ENCODE measurements around the gene SBSN.

SBSN gene

GRCh38 chr19:35528218-35529038 lies at the start of gene SBSN:
Gene SBSN, minus strand, starts transcription at chr19:35528311. Its CDS starts 30 bp downstream, at chr19:35528281.
- DNase-seq (ENCODE audit: low read depth in 2 of 2, low spot score in 1 of 2): no peak

- DNase-seq (ENCODE audit: low read depth in 2 of 2, low spot score in 1 of 2): no peak
Measured at GRCh38 chr19:35571406-35571965, 43.4 kb upstream of the SBSN start.

GRCh38 chr19:35569281-35569781 lies 41.2 kb upstream of the SBSN start:
- no peak for DNase-seq (ENCODE audit: low read depth in 2 of 2, low spot score in 1 of 2)

DNA sequence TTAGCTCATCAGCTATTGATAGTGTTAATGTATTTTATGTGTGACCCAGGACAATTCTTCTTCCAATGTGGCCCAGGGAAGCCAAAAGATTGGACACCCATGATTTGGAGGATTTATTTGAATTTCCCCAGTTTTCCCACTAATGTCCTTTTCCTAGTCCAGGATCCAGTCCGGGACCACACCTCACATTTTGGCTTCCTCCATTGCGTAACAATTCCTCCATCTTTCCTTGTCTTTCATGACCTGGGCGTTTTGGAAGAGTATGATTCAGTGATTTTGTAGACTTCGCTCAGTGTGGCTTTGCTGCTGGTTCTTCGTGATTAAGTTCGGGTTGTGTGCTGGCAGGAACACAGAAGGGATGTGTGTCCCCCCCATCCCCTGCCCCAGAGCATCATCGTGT lies 38.6 kb upstream of the SBSN start:
- DNase-seq (ENCODE audit: low read depth in 2 of 2, low spot score in 1 of 2): no peak

DNA sequence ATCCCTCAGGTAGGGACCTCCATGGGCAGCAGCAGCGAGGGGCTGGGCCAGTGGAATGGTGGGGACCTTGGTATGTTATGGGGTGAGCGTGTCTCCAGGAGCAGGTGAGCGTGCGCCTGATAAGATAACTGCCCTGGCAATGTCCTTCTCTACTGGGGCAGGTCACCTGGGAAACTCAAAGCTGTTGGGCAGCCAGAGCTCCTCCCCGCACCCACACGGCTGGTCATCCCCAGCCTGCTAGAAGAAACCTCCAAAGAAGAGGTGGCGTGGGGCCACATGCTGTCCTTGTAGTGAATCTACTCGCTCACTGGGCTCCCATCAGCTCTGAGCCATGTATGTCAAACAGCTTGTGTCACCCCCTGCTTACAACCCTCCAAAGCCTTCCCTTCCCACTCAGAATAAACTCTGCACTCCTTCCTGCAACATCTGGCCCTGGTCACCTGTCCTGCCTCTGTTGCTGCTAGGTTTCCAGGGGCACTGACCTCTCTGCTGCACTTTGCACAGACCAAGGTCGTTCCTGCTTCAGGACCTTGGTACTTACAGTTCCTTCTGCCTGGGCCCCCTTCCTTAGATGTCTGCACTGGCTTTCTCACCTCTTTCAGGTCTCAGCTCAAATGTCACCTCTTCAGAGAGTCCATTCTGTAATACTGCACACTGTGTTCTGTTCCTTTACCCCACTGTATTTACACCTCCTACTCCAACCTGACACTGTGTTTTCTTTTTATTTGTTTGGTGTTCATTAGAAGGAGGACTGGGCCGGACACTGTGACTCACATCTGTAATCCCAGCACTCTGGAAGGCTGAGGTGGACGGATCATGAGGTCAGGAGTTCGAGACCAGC lies 37.1 kb upstream of the SBSN start:
- DNase-seq (ENCODE audit: low read depth in 2 of 2, low spot score in 1 of 2): no peak

DNA sequence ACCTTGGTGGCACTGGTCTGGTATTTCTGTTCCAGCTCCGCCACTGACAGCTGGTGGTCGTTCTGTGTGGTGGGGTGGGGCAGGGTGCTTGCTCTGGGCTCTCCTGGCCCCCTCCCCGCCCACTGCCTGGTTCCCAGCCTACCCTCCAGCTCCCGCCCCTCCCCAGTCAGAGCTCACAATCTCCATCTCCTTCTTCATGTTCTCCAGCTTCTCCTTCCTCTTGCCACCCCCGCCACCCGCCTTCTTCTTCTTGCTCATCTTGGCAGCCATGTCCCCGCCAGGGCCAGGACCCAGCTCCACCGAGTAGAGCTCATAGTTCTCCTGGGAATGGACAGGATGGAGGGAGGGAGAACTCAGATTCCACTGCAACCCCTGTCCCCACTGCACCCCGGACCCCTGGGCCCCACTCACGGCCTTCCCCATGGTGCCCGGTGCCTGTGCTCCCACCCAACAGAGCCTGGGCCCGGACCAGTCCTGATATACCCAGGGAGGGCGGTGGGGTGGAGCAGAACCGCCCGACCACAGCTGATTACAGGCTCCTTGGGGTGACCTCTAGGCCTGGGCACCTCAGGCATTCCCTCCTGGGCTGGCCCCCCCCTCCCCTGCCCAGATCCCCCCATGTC lies 35.2 kb upstream of the SBSN start, which contains the start of gene ATP4A:
Gene ATP4A, minus strand, starts transcription at position 452 of the 623 bp plus-strand sequence. Its CDS starts 29 bp downstream, at position 423.
- no peak for DNase-seq (ENCODE audit: low read depth in 2 of 2, low spot score in 1 of 2)

DNA sequence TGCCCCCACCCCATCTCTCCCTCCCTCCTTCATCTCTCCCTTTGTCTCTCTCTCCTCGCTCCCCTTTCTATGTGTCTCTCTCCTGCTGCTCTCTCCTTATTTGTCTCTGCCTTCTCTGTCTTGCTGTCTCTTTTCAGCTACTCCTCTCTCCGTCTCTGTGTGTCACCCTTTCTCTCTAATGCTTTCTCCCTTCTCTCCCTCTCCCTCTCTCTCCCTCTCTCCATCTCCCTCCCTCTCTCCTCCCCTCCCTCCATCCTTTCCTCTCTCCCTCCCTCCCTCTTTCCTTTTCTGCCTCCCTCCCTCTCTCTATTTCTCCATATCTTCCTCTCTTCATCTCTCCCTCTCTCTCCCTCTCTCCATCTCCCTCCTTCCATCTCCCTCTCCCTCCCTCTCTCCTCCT lies 34.7 kb upstream of the SBSN start:
- no peak for DNase-seq (ENCODE audit: low read depth in 2 of 2, low spot score in 1 of 2)

DNA sequence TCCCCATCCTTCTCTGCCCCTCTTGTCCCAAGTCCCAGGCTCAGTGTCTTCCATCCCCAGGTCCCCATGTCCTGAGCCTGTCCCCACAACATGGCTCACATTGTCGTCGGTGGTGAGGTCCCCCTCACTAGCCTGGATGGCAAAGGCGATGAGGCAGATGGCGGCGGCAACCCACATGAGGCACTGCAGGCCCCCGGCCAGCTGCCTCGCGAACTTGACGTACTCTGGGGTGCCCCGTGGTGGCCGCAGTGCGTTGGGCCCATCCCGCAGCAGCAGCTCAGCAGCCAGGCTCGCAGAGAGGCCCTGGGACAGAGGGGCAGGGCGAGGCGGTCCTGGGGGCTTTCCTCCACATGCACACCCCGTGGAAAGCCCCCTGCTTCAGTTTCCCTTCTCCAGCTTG lies 34.2 kb upstream of the SBSN start:
- no peak for DNase-seq (ENCODE audit: low read depth in 2 of 2, low spot score in 1 of 2)

DNA sequence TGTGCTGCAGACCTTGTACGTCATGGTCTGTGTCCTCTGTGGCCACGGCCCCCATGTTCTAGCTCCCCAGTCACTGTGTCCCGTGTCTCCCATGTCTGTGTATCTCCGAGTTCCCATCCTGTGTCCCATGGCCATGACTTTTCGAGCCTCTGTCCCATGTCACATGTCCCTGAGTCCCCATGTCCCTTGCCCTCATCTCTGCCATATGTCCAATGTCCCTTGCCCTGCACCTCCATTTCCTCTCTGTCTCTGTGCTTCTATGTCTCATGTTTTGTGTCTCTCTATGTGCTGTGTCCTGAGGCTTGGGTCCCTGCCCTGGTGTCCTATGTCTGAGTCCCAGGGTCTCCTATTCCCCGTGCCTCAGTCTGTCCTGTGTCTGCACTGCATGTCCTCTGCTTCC lies 33.3 kb upstream of the SBSN start:
- DNase-seq (ENCODE audit: low read depth in 2 of 2, low spot score in 1 of 2): no peak

DNA sequence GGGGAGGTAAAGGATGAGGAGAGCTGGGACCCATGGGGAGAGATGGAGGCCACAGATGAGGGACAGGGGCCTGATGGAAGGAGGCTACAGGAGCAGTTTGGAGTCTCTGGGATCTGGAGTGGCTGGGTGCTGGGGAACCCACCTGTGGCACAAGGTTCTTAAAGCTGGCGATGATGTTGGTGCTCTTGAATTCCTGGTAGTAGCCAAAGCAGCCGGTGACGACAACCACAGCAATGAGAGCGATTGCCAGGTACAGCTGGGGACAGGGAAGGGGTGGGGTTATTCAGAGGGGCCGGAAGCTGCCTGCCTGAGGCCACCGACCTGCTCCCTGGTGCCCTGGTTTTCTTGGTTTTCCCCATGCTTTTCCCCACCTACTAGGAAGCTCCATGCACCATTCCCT lies 32.6 kb upstream of the SBSN start:
- DNase-seq (ENCODE audit: low read depth in 2 of 2, low spot score in 1 of 2): no peak

GRCh38 chr19:35560271-35560670 lies 32.2 kb upstream of the SBSN start:
- DNase-seq (ENCODE audit: low read depth in 2 of 2, low spot score in 1 of 2): no peak

GRCh38 chr19:35559781-35560180 lies 31.7 kb upstream of the SBSN start:
- no peak for DNase-seq (ENCODE audit: low read depth in 2 of 2, low spot score in 1 of 2)

GRCh38 chr19:35559281-35559659 lies 31.2 kb upstream of the SBSN start:
- DNase-seq (ENCODE audit: low read depth in 2 of 2, low spot score in 1 of 2): no peak

DNA sequence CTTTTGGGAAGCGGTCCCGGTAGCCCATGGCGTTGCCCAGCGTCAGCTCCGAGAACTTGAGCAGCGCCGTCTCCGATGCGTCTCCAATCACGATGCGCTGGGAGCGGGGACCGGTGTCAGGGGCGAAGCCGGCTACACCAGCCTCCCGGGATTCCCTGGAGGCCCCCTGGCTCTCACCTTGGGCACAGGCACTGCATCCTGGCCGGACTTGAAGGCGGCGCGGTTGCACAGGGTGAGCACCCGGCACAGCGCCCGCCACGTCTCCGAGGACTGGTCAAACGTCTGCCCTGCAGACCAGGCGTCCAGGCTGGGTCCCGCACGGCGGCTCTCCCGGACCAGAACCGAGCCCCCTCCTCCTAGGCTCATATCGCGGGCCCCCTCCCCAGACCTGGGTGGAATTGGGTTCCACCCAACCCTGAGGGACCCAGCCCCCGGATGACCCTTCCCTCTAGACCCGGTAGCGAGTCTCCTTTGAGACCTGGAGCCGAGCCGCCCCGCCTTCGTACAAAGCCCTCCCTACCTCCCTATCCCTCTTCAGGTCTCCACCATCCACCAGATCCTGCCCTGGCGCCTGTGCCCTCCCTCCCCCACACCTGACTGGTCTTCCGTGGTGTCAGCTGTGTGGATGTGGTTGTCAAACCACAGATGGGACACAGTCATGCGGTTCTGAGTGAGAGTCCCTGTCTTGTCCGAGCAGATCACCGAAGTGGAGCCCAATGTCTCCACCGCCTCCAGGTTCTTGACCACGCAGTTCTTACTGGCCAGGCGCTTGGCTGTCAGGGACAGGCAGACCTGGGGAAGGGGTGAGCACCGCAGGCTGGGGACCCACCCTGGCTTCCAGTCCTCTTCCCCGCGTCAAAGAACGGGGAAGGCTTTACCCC lies 30.5 kb upstream of the SBSN start:
- DNase-seq (ENCODE audit: low read depth in 2 of 2, low spot score in 1 of 2): no peak

DNA sequence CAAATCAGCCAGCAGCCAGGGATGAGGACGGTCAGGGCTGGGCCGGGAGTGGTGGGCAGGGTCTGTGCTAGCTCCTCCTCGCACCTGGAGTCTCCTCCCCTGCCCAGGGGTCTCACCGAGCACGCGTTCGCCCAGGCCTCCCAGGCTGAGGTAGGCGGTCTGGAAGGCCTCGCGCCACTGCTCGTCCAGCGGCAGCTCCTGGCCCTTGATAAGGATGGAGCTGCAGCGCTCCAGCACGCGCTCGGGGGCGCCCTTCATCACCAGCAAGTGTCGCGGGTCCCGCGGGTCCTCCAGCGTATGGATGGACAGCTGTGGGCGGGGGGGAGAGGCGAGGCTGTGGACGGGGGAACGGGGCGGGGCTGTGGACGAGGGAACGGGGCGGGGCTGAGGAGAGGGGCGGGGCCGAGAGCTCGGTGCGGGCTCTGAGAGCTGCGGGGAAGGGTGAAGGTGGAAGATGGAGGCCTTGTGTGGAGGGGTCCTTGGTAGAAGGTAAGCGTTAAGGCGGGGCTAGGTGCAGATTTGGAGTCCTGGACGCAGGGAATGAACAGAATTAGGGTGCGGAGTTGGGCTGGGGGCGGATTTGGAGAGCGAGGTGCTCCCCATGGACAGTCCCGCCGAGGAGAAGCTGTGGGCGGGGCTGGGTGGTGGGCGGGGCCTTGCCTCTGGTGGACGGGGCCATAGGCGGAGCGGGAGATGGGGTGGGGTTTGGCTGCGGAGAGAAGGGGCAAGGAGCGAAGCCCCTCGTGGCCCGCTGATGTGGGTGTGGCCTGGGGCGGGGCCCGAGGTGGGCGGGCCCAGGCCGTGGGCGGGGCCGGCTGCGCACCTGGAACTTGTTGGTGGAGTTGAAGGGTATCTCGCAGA lies 29.7 kb upstream of the SBSN start:
- no peak for DNase-seq (ENCODE audit: low read depth in 2 of 2, low spot score in 1 of 2)

- no peak for DNase-seq (ENCODE audit: low read depth in 2 of 2, low spot score in 1 of 2)
Measured at GRCh38 chr19:35556846-35557538, 28.9 kb upstream of the SBSN start.

DNA sequence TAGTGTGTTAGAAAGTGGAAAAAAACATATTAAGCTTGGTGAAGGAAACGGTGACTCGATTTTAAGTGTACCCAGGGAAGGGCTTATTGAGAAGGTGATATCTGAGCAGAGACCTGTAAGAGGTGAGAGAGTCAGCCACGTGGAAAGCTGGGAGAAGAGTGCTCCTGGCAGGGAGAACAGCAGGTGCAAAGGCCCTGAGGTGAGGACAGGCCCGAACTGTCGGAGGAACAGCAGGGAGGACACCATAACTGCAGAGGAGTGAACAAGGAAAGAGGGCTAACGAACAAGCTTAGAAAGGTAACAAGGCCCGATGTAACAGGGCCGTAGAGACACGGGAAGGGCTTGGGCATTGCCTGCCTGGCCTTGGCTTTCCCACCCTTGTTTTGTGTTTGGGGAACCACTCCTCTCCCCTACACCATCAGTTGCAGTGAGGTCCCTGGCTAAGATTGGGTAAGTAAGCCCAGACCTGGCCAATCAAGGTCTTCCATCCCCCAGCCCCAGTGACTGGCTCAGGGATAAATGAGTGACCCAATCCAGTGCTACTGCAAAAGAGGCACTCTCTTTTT lies 28.0 kb upstream of the SBSN start:
- no peak for DNase-seq (ENCODE audit: low read depth in 2 of 2, low spot score in 1 of 2)

DNA sequence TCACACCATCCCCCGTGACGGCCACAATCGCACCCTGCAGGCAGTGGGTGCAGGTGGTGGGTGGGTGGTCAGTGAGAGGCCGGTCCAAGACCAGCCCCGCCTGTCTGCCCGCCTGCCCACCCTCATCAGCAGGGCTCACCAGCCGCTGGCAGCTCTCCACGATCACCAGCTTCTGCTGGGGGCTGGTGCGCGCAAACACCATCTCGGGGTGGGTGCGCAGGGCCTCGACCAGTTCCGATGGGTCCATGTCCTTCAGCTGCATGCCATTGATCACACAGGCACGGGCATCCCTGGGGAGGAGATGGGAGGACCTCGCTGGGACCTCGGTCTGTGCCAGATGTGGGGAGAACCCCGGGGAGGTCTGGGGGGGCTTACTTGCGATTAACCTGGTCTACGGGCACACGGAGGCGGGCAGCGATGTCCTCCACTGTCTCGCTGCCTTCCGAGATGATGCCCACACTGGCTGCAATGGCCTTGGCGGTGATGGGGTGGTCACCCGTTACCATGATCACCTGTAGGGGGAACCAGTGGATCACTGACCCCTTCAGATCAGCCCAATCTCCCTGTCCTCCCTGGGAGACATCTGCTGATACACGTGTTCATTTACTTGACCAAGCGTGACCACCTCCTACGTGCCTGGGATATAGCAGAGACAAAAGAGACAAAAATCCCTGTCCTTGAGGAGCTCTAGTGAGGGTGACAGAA lies 27.3 kb upstream of the SBSN start:
- no peak for DNase-seq (ENCODE audit: low read depth in 2 of 2, low spot score in 1 of 2)

All from stimulated activated CD8-positive, alpha-beta memory T cell treated with anti-CD3 and anti-CD28 coated beads, Interleukin-4, amount 100 ng/mL, for 4 hours (primary cell).